IMR-90 (cell line): Measurements from ENCODE around the gene LDLRAD4.

Source experiments
- CEBPB ChIP-seq: IDR thresholded peaks from 2 replicates; pipeline ENCODE4 v1.6.1; 2012; ENCODE audit warnings: low read depth, low read length, improper control_type of control experiment
- ELK1 ChIP-seq: fragments of 150-350 bp; IDR thresholded peaks from 2 replicates; pipeline ENCODE4 v1.6.1; 2016; ENCODE audit warnings: low read depth, mild to moderate bottlenecking, low read length, moderate library complexity, borderline replicate concordance
- FOS ChIP-seq: fragments of 150-350 bp; IDR thresholded peaks from 2 replicates; pipeline ENCODE4 v1.6.1; 2016; ENCODE audit warnings: low read depth, low read length
- MAFK ChIP-seq: IDR thresholded peaks from 2 replicates; pipeline ENCODE4 v1.6.1; 2012; ENCODE audit warnings: low read depth, low read length, improper control_type of control experiment
- MAZ ChIP-seq: IDR thresholded peaks from 2 replicates; pipeline ENCODE4 v1.6.1; 2012; ENCODE audit warnings: low read depth, mild to moderate bottlenecking, low read length, improper control_type of control experiment, moderate library complexity, borderline replicate concordance
- MXI1 ChIP-seq: IDR thresholded peaks from 2 replicates; pipeline ENCODE4 v1.6.1; 2012; ENCODE audit warnings: low read depth, mild to moderate bottlenecking, low read length, moderate library complexity, borderline replicate concordance
- NFE2L2 ChIP-seq: fragments of 150-350 bp; IDR thresholded peaks from 2 replicates; pipeline ENCODE4 v1.6.1; 2016; ENCODE audit warnings: low read depth, mild to moderate bottlenecking, low read length
- POLR2A ChIP-seq: IDR thresholded peaks from 2 replicates; pipeline ENCODE4 v1.6.1; 2012; ENCODE audit warnings: mild to moderate bottlenecking, low read depth, low read length
- RAD21 ChIP-seq: IDR thresholded peaks from 2 replicates; pipeline ENCODE4 v1.6.1; 2012; ENCODE audit warnings: low read length, improper control_type of control experiment
- RCOR1 ChIP-seq: IDR thresholded peaks from 2 replicates; pipeline ENCODE4 v1.6.1; 2012; ENCODE audit warnings: mild to moderate bottlenecking, low read length, improper control_type of control experiment; ENCODE audit not compliant: insufficient replicate concordance
- RFX5 ChIP-seq: IDR thresholded peaks from 2 replicates; pipeline ENCODE4 v1.8.0; 2012; ENCODE audit warnings: low read depth, mild to moderate bottlenecking, low read length, moderate library complexity
- SMC3 ChIP-seq: fragments of 150-350 bp; IDR thresholded peaks from 2 replicates; pipeline ENCODE4 v1.6.1; 2016; ENCODE audit warnings: low read depth, mild to moderate bottlenecking, antibody characterized with exemption, low read length, moderate library complexity
- TF ChIP-seq, protein P1 (sequence below): conservative IDR thresholded peaks from 2 replicates; pipeline ENCODE4 v1.5.1; 2012; ENCODE audit warnings: mild to moderate bottlenecking, low read depth, low read length, improper control_type of control experiment
- TF ChIP-seq, protein P2 (sequence below): fragments of 150-350 bp; IDR thresholded peaks from 2 replicates; pipeline ENCODE4 v1.6.1; 2017; ENCODE audit warnings: mild to moderate bottlenecking, antibody characterized with exemption, low read length, low read depth

DNA sequence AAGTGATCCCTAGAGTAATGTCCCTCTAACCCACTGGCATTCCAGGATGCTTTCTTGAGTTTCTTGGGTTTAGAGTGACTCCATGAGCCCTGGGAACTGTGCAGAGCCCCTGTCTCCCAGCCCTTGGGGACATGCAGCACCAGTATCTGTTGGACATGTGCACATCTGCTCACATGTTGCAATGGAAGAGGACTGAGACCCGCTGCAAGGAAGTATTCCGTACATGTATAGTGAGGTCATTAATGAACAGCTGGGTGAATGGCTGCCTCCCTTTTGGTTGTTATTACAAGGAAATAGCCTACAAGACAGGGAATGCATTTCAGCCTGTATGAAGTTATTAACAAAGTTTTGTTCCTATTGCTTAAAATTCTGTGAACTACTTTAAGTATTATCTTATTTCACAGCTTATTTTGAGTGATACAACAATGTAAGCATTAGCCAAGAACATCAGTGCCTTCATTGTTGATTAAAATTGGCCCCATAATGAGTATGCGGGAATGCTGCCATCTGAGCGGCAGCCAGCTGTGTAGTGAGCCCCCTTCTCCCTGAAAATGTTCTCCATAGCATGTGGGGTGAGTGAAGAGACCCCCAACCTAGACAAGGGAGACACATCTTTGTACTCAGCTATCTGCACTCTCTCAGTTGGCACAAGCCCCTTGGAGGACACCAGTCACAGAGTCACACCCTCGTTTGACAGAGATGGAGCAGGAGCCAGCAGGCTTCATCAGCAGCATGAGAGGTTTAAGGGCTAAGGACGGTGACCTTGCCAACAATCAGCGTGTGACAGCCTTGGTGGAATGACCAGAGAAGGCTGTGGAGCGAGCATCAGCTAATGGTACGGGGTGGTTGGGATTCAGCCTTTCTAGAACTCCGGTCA, 420.4 kb downstream of the LDLRAD4 start:
- TF ChIP-seq, protein P1, sequence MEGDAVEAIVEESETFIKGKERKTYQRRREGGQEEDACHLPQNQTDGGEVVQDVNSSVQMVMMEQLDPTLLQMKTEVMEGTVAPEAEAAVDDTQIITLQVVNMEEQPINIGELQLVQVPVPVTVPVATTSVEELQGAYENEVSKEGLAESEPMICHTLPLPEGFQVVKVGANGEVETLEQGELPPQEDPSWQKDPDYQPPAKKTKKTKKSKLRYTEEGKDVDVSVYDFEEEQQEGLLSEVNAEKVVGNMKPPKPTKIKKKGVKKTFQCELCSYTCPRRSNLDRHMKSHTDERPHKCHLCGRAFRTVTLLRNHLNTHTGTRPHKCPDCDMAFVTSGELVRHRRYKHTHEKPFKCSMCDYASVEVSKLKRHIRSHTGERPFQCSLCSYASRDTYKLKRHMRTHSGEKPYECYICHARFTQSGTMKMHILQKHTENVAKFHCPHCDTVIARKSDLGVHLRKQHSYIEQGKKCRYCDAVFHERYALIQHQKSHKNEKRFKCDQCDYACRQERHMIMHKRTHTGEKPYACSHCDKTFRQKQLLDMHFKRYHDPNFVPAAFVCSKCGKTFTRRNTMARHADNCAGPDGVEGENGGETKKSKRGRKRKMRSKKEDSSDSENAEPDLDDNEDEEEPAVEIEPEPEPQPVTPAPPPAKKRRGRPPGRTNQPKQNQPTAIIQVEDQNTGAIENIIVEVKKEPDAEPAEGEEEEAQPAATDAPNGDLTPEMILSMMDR = no peak
- TF ChIP-seq RAD21 (no peak), POLR2A (no peak), RFX5 (no peak), MAFK (no peak), CEBPB (no peak), ELK1 (no peak), NFE2L2 (no peak), RCOR1 (no peak), SMC3 (no peak), MXI1 (no peak), FOS (no peak), MAZ (no peak)
- TF ChIP-seq, protein P2, sequence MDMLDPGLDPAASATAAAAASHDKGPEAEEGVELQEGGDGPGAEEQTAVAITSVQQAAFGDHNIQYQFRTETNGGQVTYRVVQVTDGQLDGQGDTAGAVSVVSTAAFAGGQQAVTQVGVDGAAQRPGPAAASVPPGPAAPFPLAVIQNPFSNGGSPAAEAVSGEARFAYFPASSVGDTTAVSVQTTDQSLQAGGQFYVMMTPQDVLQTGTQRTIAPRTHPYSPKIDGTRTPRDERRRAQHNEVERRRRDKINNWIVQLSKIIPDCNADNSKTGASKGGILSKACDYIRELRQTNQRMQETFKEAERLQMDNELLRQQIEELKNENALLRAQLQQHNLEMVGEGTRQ = no peak
